ENCODE results near the gene TREH.
"Not testable (repeated sequence)": the region's sequence is repeated elsewhere in the genome, so short reads cannot be mapped to it uniquely, and the experiment has no call there.

The TREH gene

GRCh38 chr11:118679483-118679882 is at the start of gene TREH:
TREH (minus strand) TSS chr11:118679650; CDS start chr11:118679627, 23 bp downstream.
- DNase-seq, result no peak

- DNase-seq, result not testable (repeated sequence)
Observed at GRCh38 chr11:118728112-118728511, 48.7 kb upstream of the TREH start.

GRCh38 chr11:118727721-118728066 is 48.2 kb upstream of the TREH start:
- not testable (repeated sequence) for DNase-seq

- not testable (repeated sequence) for DNase-seq
Observed at GRCh38 chr11:118727001-118727720, 47.7 kb upstream of the TREH start.

GRCh38 chr11:118721478-118722015 is 42.1 kb upstream of the TREH start:
- DNase-seq, result not testable (repeated sequence)

- DNase-seq, result not testable (repeated sequence)
Observed at GRCh38 chr11:118720740-118721139, 41.3 kb upstream of the TREH start.

- DNase-seq, result not testable (repeated sequence)
Observed at GRCh38 chr11:118720078-118720477, 40.6 kb upstream of the TREH start.

GRCh38 chr11:118718562-118718961 is 39.1 kb upstream of the TREH start:
- DNase-seq, result not testable (repeated sequence)

- DNase-seq, result not testable (repeated sequence)
Observed at GRCh38 chr11:118717733-118718132, 38.3 kb upstream of the TREH start.

GRCh38 chr11:118717221-118717620 is 37.8 kb upstream of the TREH start:
- DNase-seq, result not testable (repeated sequence)

GRCh38 chr11:118715837-118716260 is 36.4 kb upstream of the TREH start:
- no peak for DNase-seq

GRCh38 chr11:118715245-118715831 is 35.9 kb upstream of the TREH start:
- no peak for DNase-seq

- DNase-seq, result no peak
Observed at GRCh38 chr11:118714816-118715215, 35.4 kb upstream of the TREH start.

- not testable (repeated sequence) for DNase-seq
Observed at GRCh38 chr11:118714416-118714815, 35.0 kb upstream of the TREH start.

GRCh38 chr11:118708296-118708695 is 28.8 kb upstream of the TREH start:
- DNase-seq, result no peak

GRCh38 chr11:118706546-118706825 is 27.0 kb upstream of the TREH start:
- DNase-seq, result no peak

- no peak for DNase-seq
Observed at GRCh38 chr11:118705791-118706545, 26.5 kb upstream of the TREH start.

GRCh38 chr11:118705111-118705741 is 25.8 kb upstream of the TREH start:
- no peak for DNase-seq

GRCh38 chr11:118703563-118704106 is 24.2 kb upstream of the TREH start:
- DNase-seq, result no peak

GRCh38 chr11:118699506-118700220 is 20.2 kb upstream of the TREH start:
- no peak for DNase-seq

- DNase-seq, result no peak
Observed at GRCh38 chr11:118697346-118697745, 17.9 kb upstream of the TREH start.

- DNase-seq, result no peak
Observed at GRCh38 chr11:118696673-118697226, 17.3 kb upstream of the TREH start.
